HG03469 (cell line): ENCODE results near the gene DDX42.

ENCODE experiments used
- ATAC-seq: cut with Tn5 transposase; IDR thresholded peaks from one replicate; pipeline ENCODE4 v1.9.1; 2021; ENCODE audit warnings: mild to moderate bottlenecking, moderate library complexity, moderate number of reproducible peaks; ENCODE audit not compliant: unreplicated experiment

DDX42 gene

GRCh38 chr17:63774141-63774968, at the start of gene DDX42:
DDX42 (plus strand) TSS chr17:63774170; CDS start chr17:63787050, 12,880 bp downstream.
- peak; percentile 2 for ATAC-seq

- ATAC-seq: no peak
Measured at GRCh38 chr17:63735691-63736090, 38.3 kb upstream of the DDX42 start.

- ATAC-seq: no peak
Measured at GRCh38 chr17:63740464-63741142, 33.4 kb upstream of the DDX42 start.

- ATAC-seq: peak; percentile 9
Measured at GRCh38 chr17:63741143-63741407, 32.9 kb upstream of the DDX42 start.

GRCh38 chr17:63741408-63742173, 32.4 kb upstream of the DDX42 start, which contains the start of gene STRADA:
STRADA (minus strand) TSS chr17:63741799; CDS start chr17:63728369, 13,430 bp downstream.
- ATAC-seq: peak; percentile 58

- ATAC-seq: no peak
Measured at GRCh38 chr17:63751806-63752205, 22.2 kb upstream of the DDX42 start.

GRCh38 chr17:63752707-63753106, 21.3 kb upstream of the DDX42 start:
- no peak for ATAC-seq

GRCh38 chr17:63753215-63753614, 20.8 kb upstream of the DDX42 start:
- ATAC-seq: no peak

GRCh38 chr17:63754046-63754445, 19.9 kb upstream of the DDX42 start:
- ATAC-seq: no peak

- ATAC-seq: no peak
Measured at GRCh38 chr17:63758428-63758827, 15.5 kb upstream of the DDX42 start.

GRCh38 chr17:63760771-63761539, 13.0 kb upstream of the DDX42 start:
- no peak for ATAC-seq

- no peak for ATAC-seq
Measured at GRCh38 chr17:63762161-63763078, 11.6 kb upstream of the DDX42 start.

- no peak for ATAC-seq
Measured at GRCh38 chr17:63764716-63765115, 9.3 kb upstream of the DDX42 start.

- no peak for ATAC-seq
Measured at GRCh38 chr17:63766754-63767153, 7.2 kb upstream of the DDX42 start.

GRCh38 chr17:63768433-63768832, 5.5 kb upstream of the DDX42 start:
- no peak for ATAC-seq

GRCh38 chr17:63772801-63773271, 1.1 kb upstream of the DDX42 start:
- ATAC-seq: no peak

GRCh38 chr17:63773272-63774140, 464 bp upstream of the DDX42 start, which contains the start of gene CCDC47:
CCDC47 (minus strand) TSS chr17:63773597; CDS start chr17:63766175, 7,422 bp downstream.
- ATAC-seq: peak; percentile 70

GRCh38 chr17:63774969-63775265, 947 bp downstream of the DDX42 start:
- no peak for ATAC-seq

- no peak for ATAC-seq
Measured at GRCh38 chr17:63775420-63775819, 1.4 kb downstream of the DDX42 start.
